K562 (cell line): ENCODE data around the gene ZNRF1. TPM values are rescaled to one million over a fixed set of nuclear protein-coding genes. Genes with fewer than 3 reads are reported as not detected.

Experiments
- ADNP ChIP-seq: fragments of 200-800 bp; sonication (Bioruptor generic); IDR thresholded peaks from 2 replicates; pipeline ENCODE4 v1.6.1; 2016; ENCODE audit warnings: missing genetic modification characterization, missing compliant biosample characterization
- ATF7 ChIP-seq: fragments of 450-650 bp; IDR thresholded peaks from 2 replicates; pipeline ENCODE4 v1.7.1; 2014; ENCODE audit warnings: mild to moderate bottlenecking, moderate library complexity
- CXXC5 ChIP-seq: fragments of 250-450 bp; sonication (Bioruptor Pico); IDR thresholded peaks from 2 replicates; pipeline ENCODE4 v1.8.0; 2022; ENCODE audit warnings: inconsistent platforms, mild to moderate bottlenecking, moderate library complexity
- DMBX1 ChIP-seq: fragments of 250-450 bp; sonication (Bioruptor Pico); IDR thresholded peaks from 2 replicates; pipeline ENCODE4 v1.8.0; 2022; ENCODE audit warnings: inconsistent platforms, mild to moderate bottlenecking, moderate library complexity, borderline replicate concordance
- MTA2 ChIP-seq: fragments of 450-650 bp; IDR thresholded peaks from 2 replicates; pipeline ENCODE4 v1.6.1; 2016; ENCODE audit warnings: low read depth
- TCF7 ChIP-seq: sonication (generic); IDR thresholded peaks from 2 replicates; pipeline ENCODE4 v1.6.1; 2016; ENCODE audit warnings: antibody characterized with exemption, borderline replicate concordance
- TRIM28 ChIP-seq: fragments of 450-650 bp; IDR thresholded peaks from 2 replicates; pipeline ENCODE4 v1.6.1; 2017
- ZFX ChIP-seq: sonication (generic); formaldehyde crosslinking; IDR thresholded peaks from 2 replicates; pipeline ENCODE4 v1.8.0; 2022; ENCODE audit warnings: mild to moderate bottlenecking, missing genetic modification reagents, moderate library complexity
- ZNF124 ChIP-seq: sonication (generic); formaldehyde crosslinking; IDR thresholded peaks from 2 replicates; pipeline ENCODE4 v1.8.1; 2022; ENCODE audit warnings: missing genetic modification reagents
- ZNF347 ChIP-seq: fragments of 450-650 bp; formaldehyde crosslinking; IDR thresholded peaks from 2 replicates; pipeline ENCODE4 v1.4.0; 2020; ENCODE audit warnings: low read depth, mild to moderate bottlenecking, moderate library complexity
- ZNF431 ChIP-seq: sonication (generic); formaldehyde crosslinking; IDR thresholded peaks from 2 replicates; pipeline ENCODE4 v1.8.0; 2022; ENCODE audit warnings: mild to moderate bottlenecking, missing genetic modification reagents
- ZNF79 ChIP-seq: fragments of 250-450 bp; sonication (Bioruptor Pico); IDR thresholded peaks from 2 replicates; pipeline ENCODE4 v1.4.0; 2020; ENCODE audit warnings: low read depth, mild to moderate bottlenecking, moderate library complexity
- polyA plus RNA-seq, 8 experiments: library from polyadenylated mRNA; depleted of rRNA in 4 of 8; stranded (reverse) in 5 of 8; unstranded in 3 of 8; fragments of >200 nt; fragmentation: Nextera tagmentation in 2 of 8; fragmentation: Illumina TruSeq in 1 of 8; extraction: Ambion mirVana in 2 of 8; extraction: Trizol in 1 of 8; gene quantifications; 2 replicates each; pipeline versions ENCODE4 v1.2.1 to v1.2.3, GENCODE V29; 2011 to 2014; ENCODE audit warnings: inconsistent platforms in 1 of 8, missing spikeins in 1 of 8
- total RNA-seq, 7 experiments: library from RNA; depleted of rRNA in 6 of 7; stranded (reverse); fragments of >200 nt in 6 of 7; fragmentation: Illumina TruSeq in 2 of 7; extraction: Trizol in 2 of 7; gene quantifications; 2 replicates each; pipeline versions ENCODE4 v1.2.1 to v1.2.3, GENCODE V29; 2011 to 2021; ENCODE audit warnings: low replicate concordance in 1 of 7
- TF ChIP-seq, protein P1 (sequence below): fragments of 250-450 bp; sonication (Bioruptor Pico); IDR thresholded peaks from 2 replicates; pipeline ENCODE4 v1.5.1; 2021; ENCODE audit warnings: mild to moderate bottlenecking
- TF ChIP-seq, protein P2 (sequence below): sonication (generic); formaldehyde crosslinking; IDR thresholded peaks from 2 replicates; pipeline ENCODE4 v1.8.1; 2023; ENCODE audit warnings: mild to moderate bottlenecking, missing genetic modification reagents
- TF ChIP-seq, protein P3 (sequence below), 2 experiments: fragments of 450-650 bp; conservative IDR thresholded peaks; 2 replicates each; pipeline ENCODE4 v1.6.1; 2017; ENCODE audit warnings: mild to moderate bottlenecking in 2 of 2, moderate library complexity in 2 of 2
- TF ChIP-seq, protein P4 (sequence below): sonication (generic); formaldehyde crosslinking; IDR thresholded peaks from 2 replicates; pipeline ENCODE4 v1.8.0; 2022; ENCODE audit warnings: mild to moderate bottlenecking, missing genetic modification reagents

Gene ZNRF1
- total and polyA plus RNA-seq, 9 of the 15 experiments (the other 6 are each of a cell fraction or from before 2014, with no cell fraction given), result 9.5 to 37.7 (median 20.0) TPM

DNA sequence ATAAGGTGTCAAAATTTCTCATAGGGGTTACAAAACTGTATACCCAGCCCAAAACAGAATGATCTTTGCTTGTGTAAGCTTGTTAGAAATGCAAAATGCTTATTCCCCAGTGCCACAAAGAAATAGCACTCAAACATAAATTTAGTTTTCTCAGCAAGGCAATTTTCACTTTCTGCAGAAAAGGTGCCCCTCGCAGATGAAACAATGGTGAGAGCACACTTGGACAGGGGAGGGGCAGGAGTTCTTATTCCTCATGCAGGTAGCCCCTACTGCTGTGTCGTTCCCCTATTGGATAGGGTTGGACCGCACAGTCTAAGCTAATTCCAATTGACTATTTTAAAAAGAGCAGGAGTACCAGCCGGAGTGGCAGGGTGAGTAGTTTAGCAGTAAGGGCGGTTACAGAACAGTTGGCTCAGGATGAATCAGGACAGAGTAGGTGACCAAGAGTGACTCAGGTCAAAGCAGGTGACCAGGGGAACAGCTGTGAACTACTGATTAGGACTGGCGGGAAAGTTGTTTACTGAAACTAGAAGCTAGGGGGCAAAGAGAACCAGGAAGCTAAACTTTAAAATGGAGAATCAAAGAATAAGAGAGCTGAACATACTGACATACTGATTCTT, 123.2 kb downstream of the ZNRF1 start (continued):
- TF ChIP-seq ZNF431 (CRISPR knock-in tag) (no peak), MTA2 (peak; percentile 53; the same call in 1 of the 2 replicates), ADNP (tag) (no peak), TCF7 (no peak), TRIM28 (peak; percentile 100), ZFX (no peak), ZNF124 (CRISPR knock-in tag) (no peak), ZNF347 (CRISPR knock-in tag) (no peak), ZNF79 (no peak), CXXC5 (CRISPR knock-in tag) (no peak), ATF7 (peak; percentile 37; the same call in 1 of the 2 replicates), DMBX1 (CRISPR knock-in tag) (no peak)
- TF ChIP-seq, protein P1, sequence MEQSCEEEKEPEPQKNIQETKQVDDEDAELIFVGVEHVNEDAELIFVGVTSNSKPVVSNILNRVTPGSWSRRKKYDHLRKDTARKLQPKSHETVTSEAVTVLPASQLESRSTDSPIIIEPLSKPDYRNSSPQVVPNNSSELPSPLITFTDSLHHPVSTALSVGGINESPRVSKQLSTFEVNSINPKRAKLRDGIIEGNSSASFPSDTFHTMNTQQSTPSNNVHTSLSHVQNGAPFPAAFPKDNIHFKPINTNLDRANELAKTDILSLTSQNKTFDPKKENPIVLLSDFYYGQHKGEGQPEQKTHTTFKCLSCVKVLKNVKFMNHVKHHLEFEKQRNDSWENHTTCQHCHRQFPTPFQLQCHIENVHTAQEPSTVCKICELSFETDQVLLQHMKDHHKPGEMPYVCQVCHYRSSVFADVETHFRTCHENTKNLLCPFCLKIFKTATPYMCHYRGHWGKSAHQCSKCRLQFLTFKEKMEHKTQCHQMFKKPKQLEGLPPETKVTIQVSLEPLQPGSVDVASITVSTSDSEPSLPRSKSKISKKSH (CRISPR knock-in tag), result peak; percentile 73; the same call in 1 of the 2 replicates
- TF ChIP-seq, protein P2, sequence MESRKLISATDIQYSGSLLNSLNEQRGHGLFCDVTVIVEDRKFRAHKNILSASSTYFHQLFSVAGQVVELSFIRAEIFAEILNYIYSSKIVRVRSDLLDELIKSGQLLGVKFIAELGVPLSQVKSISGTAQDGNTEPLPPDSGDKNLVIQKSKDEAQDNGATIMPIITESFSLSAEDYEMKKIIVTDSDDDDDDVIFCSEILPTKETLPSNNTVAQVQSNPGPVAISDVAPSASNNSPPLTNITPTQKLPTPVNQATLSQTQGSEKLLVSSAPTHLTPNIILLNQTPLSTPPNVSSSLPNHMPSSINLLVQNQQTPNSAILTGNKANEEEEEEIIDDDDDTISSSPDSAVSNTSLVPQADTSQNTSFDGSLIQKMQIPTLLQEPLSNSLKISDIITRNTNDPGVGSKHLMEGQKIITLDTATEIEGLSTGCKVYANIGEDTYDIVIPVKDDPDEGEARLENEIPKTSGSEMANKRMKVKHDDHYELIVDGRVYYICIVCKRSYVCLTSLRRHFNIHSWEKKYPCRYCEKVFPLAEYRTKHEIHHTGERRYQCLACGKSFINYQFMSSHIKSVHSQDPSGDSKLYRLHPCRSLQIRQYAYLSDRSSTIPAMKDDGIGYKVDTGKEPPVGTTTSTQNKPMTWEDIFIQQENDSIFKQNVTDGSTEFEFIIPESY (CRISPR knock-in tag), result peak; percentile 37; the same call in 1 of the 2 replicates
- TF ChIP-seq, protein P3, sequence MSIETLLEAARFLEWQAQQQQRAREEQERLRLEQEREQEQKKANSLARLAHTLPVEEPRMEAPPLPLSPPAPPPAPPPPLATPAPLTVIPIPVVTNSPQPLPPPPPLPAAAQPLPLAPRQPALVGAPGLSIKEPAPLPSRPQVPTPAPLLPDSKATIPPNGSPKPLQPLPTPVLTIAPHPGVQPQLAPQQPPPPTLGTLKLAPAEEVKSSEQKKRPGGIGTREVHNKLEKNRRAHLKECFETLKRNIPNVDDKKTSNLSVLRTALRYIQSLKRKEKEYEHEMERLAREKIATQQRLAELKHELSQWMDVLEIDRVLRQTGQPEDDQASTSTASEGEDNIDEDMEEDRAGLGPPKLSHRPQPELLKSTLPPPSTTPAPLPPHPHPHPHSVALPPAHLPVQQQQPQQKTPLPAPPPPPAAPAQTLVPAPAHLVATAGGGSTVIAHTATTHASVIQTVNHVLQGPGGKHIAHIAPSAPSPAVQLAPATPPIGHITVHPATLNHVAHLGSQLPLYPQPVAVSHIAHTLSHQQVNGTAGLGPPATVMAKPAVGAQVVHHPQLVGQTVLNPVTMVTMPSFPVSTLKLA (conservative IDR thresholded peaks at IDR 0.05), result no peak
- TF ChIP-seq, protein P4, sequence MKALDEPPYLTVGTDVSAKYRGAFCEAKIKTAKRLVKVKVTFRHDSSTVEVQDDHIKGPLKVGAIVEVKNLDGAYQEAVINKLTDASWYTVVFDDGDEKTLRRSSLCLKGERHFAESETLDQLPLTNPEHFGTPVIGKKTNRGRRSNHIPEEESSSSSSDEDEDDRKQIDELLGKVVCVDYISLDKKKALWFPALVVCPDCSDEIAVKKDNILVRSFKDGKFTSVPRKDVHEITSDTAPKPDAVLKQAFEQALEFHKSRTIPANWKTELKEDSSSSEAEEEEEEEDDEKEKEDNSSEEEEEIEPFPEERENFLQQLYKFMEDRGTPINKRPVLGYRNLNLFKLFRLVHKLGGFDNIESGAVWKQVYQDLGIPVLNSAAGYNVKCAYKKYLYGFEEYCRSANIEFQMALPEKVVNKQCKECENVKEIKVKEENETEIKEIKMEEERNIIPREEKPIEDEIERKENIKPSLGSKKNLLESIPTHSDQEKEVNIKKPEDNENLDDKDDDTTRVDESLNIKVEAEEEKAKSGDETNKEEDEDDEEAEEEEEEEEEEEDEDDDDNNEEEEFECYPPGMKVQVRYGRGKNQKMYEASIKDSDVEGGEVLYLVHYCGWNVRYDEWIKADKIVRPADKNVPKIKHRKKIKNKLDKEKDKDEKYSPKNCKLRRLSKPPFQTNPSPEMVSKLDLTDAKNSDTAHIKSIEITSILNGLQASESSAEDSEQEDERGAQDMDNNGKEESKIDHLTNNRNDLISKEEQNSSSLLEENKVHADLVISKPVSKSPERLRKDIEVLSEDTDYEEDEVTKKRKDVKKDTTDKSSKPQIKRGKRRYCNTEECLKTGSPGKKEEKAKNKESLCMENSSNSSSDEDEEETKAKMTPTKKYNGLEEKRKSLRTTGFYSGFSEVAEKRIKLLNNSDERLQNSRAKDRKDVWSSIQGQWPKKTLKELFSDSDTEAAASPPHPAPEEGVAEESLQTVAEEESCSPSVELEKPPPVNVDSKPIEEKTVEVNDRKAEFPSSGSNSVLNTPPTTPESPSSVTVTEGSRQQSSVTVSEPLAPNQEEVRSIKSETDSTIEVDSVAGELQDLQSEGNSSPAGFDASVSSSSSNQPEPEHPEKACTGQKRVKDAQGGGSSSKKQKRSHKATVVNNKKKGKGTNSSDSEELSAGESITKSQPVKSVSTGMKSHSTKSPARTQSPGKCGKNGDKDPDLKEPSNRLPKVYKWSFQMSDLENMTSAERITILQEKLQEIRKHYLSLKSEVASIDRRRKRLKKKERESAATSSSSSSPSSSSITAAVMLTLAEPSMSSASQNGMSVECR (CRISPR knock-in tag), result no peak
